Erythroblast (primary cell): ENCODE results near the gene ANO6.

Experiments used
- GATA1 ChIP-seq: IDR thresholded peaks from 2 replicates; pipeline ENCODE4 v1.6.1; 2011; ENCODE audit warnings: low read depth, mild to moderate bottlenecking, control low read depth, low read length, moderate library complexity
- POLR2A ChIP-seq: IDR thresholded peaks from 2 replicates; pipeline ENCODE4 v1.6.1; 2011; ENCODE audit warnings: mild to moderate bottlenecking, low read length

GRCh38 chr12:45192707-45193106 is 23.2 kb upstream of the ANO6 start:
- TF ChIP-seq POLR2A, result no peak
- TF ChIP-seq GATA1, result no peak
